Prostate gland (tissue), 2 donors: ENCODE data around the gene DAB1.

Source experiments
- CTCF ChIP-seq, 4 experiments: fragments of 200-600 bp in 2 of 4; fragments of 450-650 bp in 2 of 4; sonication (generic) in 2 of 4; IDR thresholded peaks; 1 replicate in 3 of 4; 2 replicates in 1 of 4; pipeline ENCODE4 v1.5.1; 2016 to 2019; ENCODE audit warnings: antibody characterized with exemption in 4 of 4, mild to moderate bottlenecking in 2 of 4, moderate library complexity in 2 of 4
- POLR2A ChIP-seq: fragments of 450-650 bp; IDR thresholded peaks from one replicate; pipeline ENCODE4 v1.6.1; 2016; ENCODE audit warnings: antibody characterized with exemption, mild to moderate bottlenecking
- POLR2AphosphoS5 ChIP-seq: sonication (generic); formaldehyde crosslinking; IDR thresholded peaks from one replicate; pipeline ENCODE4 v1.6.1; 2017; ENCODE audit warnings: antibody characterized with exemption

- TF ChIP-seq CTCF (IDR thresholded peaks at IDR 0.05) (no peak), POLR2A (no peak), POLR2AphosphoS5 (no peak)
Measured at GRCh38 chr1:57277681-57278080, 146.2 kb downstream of the DAB1 start.
